HEK293T (cell line): ENCODE results near the gene GNA12.

Experiments
- BHLHE40 ChIP-seq: fragments of 450-650 bp; IDR thresholded peaks from 2 replicates; pipeline ENCODE4 v1.6.1; 2016; ENCODE audit warnings: mild to moderate bottlenecking, moderate library complexity, borderline replicate concordance
- ELF4 ChIP-seq: fragments of 450-650 bp; IDR thresholded peaks from 2 replicates; pipeline ENCODE4 v1.6.1; 2017; ENCODE audit warnings: antibody characterized with exemption
- FOXA1 ChIP-seq: fragments of 450-650 bp; IDR thresholded peaks from 2 replicates; pipeline ENCODE4 v1.6.1; 2016; ENCODE audit warnings: mild to moderate bottlenecking
- FOXM1 ChIP-seq: fragments of 450-650 bp; IDR thresholded peaks from 2 replicates; pipeline ENCODE4 v1.6.1; 2017; ENCODE audit warnings: mild to moderate bottlenecking, borderline replicate concordance
- HDGF ChIP-seq: fragments of 450-650 bp; IDR thresholded peaks from 2 replicates; pipeline ENCODE4 v1.6.1; 2017; ENCODE audit warnings: antibody characterized with exemption, borderline replicate concordance
- SP1 ChIP-seq: fragments of 450-650 bp; IDR thresholded peaks from 2 replicates; pipeline ENCODE4 v1.6.1; 2017
- SUZ12 ChIP-seq: fragments of 450-650 bp; IDR thresholded peaks from 2 replicates; pipeline ENCODE4 v1.6.1; 2016; ENCODE audit warnings: mild to moderate bottlenecking
- TARDBP ChIP-seq: fragments of 450-650 bp; IDR thresholded peaks from 2 replicates; pipeline ENCODE4 v1.6.1; 2016
- ZNF384 ChIP-seq: fragments of 450-650 bp; IDR thresholded peaks from 2 replicates; pipeline ENCODE4 v1.6.1; 2016

DNA sequence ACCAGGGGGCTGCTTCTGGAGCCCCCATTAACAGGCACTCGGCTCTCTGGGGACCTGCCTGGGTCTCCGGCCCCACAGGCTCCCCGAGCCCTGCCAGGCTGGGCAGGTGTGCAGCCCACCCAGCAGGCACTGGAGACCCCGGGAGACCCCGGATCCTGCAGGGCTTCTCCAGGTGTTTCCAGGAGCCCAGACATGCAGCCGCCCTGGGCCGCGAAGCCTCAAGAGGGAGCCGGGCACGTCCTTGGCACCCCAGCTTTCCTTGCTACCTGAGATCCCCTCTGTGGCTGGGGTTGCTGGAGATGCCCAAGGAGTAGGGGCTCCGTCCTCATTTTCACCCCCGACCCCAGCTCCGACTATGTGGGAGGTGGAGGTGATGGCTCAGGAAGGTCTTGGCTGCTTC, 163.9 kb downstream of the GNA12 start:
- TF ChIP-seq ELF4 (no peak), SUZ12 (no peak), ZNF384 (no peak), HDGF (no peak), SP1 (no peak), FOXM1 (no peak), FOXA1 (no peak), TARDBP (no peak), BHLHE40 (no peak)
